Activated gamma-delta T cell (primary cell): ENCODE results near the gene ERVK3-1.
"Not testable (repeated sequence)": the region's sequence is repeated elsewhere in the genome, so short reads cannot be mapped to it uniquely, and the experiment has no call there.

ENCODE experiments used
- DNase-seq: peaks from one replicate; lab custom pipeline; 2025; lab: John Stamatoyannopoulos, UW

ERVK3-1 gene

DNA sequence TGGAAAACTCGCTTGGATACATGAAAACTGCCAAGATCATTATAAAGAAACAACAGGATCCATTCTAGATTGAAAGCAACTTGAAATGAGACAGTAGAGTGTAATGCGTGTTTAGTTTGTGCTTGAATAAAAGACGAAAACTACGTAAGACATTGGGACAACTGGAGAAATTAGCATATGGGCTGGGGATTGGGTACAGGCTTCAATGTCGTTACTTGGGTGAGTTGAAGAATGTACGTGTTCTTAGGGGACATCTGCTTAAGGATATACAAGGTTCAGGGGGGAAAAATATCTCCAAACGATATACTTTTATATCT is 471 bp upstream of the ERVK3-1 start:
- DNase-seq: no peak

DNA sequence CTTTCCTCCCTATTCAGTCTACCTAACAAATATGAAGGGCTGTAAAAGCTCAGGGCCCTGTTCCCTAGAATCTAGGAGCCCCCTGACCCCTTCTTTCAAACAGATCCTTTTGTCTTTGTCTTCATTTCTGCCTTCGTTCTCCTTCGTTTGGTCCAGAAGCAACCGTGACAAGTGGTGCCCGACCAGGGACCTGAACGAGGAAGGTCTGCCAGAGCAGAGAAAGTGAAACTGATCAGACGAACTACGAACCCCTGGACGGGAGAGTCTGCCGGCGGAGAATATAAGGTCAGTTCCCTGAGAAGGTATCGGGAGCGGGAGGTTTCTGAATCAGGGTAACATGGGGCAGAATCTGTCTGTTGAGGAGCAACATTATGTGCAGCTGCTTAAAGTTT is 751 bp downstream of the ERVK3-1 start:
- no peak for DNase-seq

DNA sequence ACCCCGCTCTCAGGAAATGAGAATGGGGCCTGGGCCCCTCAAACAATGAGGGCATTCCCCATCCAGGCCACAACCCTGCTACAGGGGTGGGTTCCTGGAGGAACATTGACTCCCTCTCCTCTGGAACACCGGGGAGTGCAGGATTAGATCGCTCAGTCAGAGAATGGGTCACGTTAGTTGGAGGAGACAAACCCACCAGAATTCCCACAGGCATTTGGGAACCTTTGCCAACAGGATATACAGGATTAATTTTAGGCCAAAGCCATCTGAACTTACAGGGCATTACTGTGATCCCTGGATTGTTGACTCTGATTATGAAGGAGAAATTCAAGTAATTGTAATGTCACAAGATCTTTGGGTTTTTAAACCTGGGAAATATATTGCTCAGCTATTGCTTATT is 2.6 kb downstream of the ERVK3-1 start:
- no peak for DNase-seq

DNA sequence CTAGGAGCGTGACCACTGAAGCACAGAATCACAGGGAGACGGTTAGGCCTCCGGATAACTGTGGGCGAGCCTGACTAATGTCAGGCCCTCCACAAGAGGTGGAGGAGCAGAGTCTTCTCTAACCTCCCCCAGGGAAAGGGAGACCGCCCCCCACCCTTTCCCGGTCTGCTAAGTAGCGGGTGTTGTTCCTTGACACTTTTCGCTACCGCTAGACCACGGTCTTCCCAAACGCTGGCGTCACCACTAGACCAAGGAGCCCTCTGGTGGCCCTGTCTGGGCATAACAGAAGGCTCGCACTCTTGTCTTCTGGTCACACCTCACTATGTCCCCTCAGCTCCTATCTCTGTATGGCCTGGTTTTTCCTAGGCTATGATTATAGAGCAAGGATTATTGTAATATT is 5.5 kb downstream of the ERVK3-1 start:
- not testable (repeated sequence) for DNase-seq

DNA sequence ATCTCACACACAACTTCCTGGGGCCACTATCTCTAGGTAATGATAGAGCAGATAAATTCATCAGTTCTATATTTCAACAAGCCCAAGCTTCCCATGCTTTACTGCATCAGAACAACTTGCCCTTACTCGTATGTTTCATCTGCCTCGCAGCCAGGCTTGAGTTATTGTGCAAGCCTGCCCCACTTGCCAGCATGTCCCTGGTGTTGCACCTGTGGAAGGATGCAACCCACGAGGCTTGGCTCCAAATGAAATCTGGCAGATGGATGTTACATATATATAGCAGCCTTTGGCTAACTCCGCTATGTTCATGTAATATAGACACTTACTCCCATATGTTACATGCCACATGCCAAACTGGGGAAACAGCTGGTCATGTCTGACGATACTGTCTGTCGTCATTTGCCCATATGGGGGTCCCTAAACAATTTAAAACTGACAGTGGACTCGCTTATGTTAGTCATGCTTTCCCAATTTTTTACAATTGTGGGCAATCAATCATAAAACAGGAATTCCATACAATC is 6.2 kb downstream of the ERVK3-1 start:
- no peak for DNase-seq

DNA sequence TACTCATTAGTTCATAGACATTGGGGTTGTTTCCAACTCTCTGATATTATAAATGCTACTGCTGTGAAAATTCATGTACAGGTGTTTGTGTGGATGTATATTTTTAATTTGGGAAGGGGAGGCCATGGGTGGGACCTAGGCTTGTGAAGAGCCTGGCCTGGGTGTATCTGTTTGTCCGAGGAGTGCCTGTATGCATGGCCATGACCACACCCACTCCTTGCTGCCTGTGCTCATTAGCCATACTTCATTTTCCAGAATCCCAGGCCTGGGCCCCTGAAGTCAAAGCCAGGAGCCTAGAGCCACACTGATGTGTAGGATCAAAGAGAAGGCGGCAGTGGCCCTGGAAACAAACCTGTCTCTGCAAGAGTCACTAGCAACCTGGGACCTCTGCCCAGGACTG is 10.4 kb downstream of the ERVK3-1 start:
- no peak for DNase-seq

DNA sequence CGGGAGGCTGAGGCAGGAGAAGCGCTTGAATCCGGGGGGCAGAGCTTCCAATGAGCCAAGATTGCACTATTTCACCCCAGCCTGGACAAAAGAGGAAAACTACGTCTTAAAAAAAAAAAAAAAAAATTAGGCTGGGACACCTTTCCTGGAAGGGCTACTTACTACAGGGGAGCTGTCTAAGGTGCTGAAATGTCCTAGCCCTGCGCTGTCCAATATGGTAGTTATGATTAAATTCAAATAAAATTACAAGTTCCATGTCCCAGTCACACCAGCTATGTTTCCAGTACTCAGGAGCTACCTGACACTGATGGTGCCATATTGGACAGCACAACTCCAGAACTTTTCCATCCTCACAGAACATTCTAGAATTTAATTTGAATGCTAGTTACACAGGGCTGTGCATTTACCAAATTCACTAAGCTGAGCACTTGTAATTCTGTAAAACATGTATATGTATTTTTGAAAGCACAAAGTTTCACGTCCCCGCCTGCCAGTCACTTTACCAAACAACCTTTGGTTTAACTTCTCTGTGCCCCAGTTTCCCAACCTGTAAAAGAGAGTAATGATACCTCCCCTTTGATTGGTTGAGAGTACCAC is 12.4 kb downstream of the ERVK3-1 start:
- no peak for DNase-seq

DNA sequence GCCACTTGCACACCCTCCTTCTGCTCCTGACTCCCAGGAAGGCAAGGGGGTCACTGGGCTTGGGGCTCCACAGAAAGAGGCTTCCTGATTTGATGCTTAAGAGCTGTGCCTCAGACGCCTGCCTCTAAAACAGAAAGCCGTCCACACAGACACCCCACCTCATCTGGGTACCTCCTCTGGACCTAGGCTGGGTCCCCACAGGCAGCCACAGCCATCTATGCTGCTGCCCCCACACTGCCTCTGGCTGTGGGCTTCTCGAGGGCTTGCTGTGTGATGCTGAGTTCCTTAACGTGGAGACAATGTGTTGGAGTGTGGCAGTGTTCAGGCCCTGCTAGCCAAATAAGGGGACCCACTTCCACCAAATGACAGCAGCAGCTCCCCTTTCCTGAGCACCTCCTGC is 13.1 kb downstream of the ERVK3-1 start:
- DNase-seq: no peak

DNA sequence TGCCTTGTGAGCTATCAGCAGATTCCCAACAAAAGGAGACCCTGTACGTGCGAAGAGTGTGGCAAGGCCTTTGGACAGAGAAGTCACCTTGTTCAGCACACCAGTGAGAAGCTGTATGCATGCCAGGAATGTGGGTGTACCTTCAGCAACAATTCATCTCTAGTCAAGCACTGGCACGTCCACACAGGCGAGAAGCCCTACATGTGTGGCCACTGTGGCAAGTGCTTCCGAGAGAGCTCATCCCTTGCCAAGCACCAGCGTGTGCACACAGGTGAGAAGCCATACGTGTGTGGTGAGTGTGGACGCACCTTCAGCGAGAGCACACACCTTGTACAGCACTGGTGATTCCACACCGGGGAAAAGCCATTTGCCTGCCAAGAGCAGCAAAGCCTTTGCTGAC is 14.1 kb downstream of the ERVK3-1 start:
- no peak for DNase-seq

DNA sequence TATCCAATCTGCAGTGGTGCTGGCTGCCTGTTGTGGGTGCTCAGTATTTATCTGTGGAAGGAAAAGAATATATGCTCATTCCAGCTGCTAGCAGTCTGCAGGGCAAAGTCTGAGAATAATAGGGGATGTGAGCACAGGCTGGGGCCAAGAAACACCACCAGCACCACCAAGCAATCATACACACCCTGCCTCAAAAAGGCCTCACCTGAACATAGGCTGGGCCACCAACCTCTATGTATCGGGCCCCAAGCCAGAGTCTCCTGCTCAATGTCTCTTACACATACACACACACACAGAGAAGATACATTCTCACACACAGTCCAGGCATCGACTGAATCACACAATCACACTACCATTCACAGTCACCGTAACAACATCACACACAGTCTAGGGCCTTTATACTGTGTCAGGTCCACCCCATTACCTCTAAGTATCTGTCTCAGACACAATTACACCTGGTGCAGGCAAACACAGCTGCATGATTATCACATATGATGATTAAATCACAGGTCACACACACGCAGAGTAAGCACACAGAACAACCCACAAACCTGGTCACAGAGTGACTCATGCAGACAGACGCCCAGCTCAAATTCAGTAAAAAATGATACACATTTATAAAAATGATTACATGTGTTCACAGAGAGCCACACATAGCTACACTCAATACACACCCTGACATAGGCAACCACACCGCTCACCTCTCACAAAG is 20.3 kb downstream of the ERVK3-1 start:
- DNase-seq: no peak

DNA sequence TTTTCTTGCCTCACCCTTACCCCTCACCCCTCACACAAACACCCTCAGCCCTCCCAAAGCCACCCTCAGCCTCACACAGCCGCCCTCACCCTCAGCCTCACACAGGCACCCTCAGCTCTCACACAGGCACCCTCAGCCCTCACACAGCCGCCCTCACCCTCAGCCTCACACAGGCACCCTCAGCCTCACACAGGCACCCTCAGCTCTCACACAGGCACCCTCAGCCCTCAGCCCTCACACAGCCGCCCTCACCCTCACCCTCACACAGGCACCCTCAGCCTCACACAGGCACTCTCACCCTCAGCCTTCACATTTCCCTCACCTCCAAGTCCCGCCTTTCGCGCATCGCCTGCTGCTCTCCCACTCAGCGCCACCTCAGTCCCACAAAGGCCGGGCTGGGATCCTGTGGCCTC is 21.3 kb downstream of the ERVK3-1 start:
- no peak for DNase-seq

DNA sequence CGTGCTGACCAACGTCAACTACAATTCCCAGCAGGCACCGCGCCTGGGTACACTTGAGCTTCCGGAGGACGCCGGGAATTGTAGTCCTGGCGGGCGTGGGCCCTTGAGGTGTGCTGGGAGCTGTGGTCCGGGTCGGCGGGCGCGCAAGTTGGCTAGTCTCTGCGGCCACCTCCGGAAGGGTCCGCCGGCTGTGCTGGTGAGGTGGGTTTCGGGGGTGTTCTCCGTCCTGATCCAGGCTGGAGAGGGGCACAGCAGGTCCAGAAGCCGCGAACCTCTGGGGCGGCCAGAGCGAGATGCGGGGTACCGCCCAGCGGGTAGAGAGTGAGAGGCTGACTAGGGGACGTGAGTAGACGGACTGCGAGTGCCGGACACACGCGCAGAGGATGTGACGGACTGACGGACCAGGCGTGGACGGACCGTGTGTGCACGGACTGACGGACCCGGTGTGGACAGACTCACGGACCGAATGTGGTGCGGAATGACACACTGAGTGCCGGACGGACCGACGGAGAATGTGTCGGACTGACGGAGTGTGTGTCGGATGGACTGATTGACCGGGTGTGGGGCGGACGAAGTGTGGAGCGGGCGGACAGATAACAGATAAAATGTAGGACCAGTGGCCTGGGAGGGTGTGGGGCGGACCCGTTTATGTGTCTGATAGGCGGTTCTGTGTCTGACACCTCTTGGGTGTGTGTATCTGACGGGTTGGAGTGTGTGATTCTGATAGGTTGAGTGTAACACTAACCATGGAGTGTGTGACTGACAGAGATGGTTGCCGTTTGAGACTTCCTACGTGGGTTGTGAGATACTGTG is 21.9 kb downstream of the ERVK3-1 start, which contains the start of gene ZSCAN22:
TSS of gene ZSCAN22 (plus strand) at position 81 of the 813 bp plus-strand sequence. CDS start 7,809 bp downstream, outside the sequence.
- DNase-seq: peak; percentile 73

DNA sequence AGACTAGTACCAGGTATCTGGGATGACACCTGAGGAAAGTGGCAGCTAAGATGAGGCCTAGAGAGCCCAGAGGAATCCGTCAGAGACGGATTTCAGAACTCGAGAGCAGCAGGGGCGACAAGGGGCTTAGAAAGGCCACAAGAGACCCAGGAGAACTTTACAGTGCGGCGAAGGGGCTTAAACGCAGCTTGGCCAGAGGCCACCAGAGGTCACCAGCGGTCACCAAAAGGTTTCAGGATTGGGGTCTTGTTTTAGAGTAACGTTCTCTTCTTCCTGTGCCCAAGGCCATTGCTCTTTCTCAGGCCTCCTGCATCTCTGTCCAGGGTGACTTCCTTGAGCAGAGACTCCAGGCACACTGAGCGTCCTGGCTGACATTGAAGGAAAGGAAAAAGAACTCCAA is 23.8 kb downstream of the ERVK3-1 start:
- DNase-seq: no peak

DNA sequence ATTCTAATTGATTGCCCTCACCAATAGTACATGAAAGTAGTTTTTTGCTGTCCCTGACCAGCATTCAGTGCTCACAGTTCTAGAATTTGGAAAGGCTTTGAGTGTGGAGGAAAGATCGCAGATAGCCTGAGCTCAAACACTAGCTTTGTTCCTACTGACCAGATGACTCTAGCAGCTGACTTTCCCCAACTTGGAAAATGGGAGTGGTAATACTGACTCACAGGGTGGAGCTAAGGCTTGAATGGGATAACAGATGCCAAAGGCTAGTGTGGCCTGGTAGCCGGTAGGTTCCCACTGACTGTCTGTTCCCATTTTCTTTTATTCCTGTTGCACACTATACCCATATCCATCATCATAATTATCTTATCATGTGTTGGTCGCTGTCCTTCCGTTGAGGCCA is 25.3 kb downstream of the ERVK3-1 start:
- no peak for DNase-seq

DNA sequence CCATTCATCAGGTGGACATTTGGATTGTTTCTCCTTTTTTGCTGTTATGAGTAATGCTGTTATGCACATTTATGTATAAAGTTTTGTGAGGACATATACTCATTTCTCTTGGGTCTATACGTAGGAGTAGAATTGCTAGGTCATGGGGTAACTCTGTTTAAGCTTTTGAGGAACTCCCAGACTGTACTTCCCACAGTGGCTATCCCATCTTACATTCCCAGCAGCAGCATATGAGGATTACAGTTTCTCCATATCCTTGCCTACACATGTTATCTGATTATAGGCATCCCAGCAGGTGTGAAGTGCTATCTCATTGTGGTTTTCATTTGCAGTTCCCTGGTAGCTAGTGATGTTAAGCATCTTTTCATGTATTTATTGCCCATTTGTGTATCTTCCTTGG is 27.5 kb downstream of the ERVK3-1 start:
- no peak for DNase-seq

DNA sequence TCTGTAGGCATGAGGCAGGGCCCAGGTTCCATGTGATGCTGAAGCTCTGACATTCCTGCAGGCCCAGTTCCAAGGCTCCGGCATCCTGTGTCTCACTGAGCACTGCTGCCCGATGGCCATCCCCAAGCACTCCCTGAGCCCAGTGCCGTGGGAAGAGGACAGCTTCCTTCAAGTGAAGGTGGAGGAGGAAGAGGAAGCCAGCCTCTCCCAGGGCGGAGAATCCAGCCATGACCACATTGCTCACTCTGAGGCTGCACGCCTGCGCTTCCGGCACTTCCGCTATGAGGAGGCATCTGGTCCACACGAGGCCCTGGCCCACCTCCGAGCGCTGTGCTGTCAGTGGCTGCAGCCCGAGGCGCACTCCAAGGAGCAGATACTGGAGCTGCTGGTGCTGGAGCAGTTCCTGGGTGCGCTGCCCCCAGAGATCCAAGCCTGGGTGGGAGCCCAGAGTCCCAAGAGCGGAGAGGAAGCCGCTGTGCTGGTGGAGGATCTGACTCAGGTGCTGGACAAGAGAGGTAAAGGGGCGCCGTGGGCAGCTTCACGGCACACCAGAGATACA is 29.6 kb downstream of the ERVK3-1 start:
- no peak for DNase-seq

DNA sequence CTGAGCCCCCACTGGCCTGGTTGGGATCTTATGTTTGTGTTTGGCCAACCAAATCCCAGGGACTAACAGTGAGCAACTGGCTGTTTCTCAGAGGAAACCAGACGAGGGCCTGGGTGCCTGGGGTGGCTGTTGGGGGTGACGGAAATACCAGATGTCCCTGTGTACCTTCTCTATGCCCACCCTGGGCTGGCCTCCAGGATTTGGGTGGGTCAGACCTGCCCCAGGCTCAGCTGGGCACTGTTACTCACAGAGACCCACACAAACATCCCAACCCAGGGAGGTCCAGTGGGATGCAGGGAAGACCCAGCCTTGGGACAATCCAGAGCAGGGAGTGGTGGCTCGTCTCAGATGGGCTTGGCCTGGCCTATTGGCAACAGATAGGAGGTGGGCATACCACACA is 30.5 kb downstream of the ERVK3-1 start:
- no peak for DNase-seq

DNA sequence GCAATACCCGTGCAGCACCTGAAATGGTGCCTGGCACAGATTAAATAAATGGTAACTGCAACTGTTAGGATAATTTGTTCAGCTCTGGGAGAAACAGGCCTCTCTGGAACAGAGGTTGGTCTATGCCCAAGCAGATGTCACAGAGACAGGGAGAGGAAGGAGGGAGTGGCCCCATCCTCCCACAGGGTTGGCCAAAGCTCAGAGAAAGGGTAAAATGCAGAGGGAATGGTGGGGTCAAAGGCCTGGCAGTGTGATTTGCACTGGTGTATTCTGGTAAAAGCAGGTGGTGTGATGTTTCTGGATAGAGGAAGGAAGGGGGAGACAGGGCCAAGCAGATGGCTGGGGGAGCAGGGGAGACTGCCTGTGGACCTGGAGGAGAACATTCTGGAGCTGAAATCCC is 31.0 kb downstream of the ERVK3-1 start:
- DNase-seq: no peak

DNA sequence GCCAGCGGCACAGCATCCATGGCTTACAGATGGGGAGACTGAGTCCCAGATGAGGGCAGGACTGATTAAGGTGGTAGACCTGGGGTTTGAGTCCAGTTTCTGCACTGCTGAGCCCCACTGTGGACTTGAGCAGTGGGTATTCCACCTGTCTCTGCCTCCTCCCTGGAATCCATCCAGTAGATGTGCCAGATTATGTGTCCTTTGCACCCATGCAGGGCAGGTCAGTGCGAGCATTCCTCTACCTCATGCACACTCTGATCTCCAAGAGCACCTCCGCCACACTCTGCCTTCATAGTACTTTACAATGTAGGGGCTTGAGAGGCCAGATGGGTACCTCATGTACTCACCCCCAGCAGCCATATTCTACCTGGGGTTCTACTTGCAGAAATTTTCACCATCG is 31.6 kb downstream of the ERVK3-1 start:
- DNase-seq: no peak

DNA sequence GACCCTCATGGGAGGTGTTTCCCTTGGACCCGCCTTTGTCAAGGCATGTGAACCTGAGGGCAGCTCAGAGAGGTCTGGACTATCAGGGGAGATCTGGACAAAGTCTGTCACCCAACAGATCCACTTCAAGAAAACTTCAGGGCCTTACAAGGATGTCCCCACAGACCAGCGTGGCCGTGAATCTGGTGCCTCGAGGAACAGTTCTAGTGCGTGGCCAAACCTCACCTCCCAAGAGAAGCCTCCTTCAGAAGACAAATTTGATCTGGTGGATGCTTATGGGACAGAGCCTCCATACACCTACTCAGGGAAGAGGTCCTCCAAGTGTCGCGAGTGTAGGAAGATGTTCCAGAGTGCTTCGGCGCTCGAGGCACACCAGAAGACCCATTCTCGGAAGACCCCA is 33.2 kb downstream of the ERVK3-1 start:
- DNase-seq: no peak

DNA sequence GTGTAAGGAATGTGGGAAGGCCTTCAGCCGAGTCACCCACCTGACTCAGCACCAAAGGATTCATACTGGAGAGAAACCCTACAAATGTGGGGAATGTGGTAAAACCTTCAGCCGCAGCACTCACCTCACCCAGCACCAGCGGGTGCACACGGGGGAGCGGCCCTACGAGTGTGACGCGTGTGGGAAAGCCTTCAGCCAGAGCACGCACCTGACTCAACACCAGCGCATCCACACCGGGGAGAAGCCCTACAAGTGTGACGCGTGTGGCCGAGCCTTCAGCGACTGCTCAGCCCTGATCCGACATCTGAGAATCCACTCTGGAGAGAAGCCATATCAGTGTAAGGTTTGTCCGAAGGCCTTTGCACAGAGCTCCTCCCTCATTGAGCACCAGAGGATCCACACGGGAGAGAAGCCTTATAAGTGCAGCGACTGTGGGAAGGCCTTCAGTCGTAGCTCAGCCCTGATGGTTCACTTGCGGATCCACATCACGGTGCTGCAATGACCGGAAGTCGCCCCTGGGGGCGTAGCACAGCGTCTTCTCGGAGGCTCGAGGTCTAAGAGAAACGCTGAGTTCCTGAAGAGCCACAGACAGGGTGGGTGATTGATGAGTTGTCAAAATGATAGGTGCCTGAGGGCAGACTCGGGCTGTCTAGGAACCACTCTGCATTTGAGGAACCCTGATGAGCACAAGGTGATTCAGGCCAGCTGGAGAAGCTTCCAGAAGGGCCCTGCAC is 33.8 kb downstream of the ERVK3-1 start:
- no peak for DNase-seq

DNA sequence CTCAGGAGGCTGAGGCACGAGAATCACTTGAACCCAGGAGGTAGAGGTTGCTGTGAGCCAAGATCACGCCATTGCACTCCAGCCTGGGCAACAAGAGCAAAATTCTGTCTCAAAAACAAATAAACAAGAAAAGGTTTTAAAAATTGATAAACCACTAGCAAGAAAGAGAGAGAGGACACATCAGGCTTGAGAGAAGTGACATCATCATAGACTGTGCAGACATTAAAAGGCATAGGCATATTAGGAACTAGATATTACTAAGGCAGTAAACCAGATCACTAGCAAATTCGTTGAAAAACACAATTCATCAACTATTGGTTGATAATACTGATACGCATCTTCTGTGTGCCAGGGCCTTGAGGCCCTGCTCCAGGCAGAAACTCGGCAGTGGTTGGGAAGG is 40.4 kb downstream of the ERVK3-1 start:
- DNase-seq: no peak
